GM19395 (cell line): ENCODE data around the gene CD1C.
"Not testable (repeated sequence)": the region's sequence is repeated elsewhere in the genome, so short reads cannot be mapped to it uniquely, and the experiment has no call there.

ENCODE experiments used
- ATAC-seq: cut with Tn5 transposase; IDR thresholded peaks from one replicate; pipeline ENCODE4 v1.9.1; 2021; ENCODE audit warnings: mild to moderate bottlenecking, moderate library complexity; ENCODE audit not compliant: unreplicated experiment

Gene CD1C

GRCh38 chr1:158327481-158327880 lies 37.8 kb downstream of the CD1C start:
- no peak for ATAC-seq

GRCh38 chr1:158328426-158328825 lies 38.7 kb downstream of the CD1C start:
- no peak for ATAC-seq

- no peak for ATAC-seq
Observed at GRCh38 chr1:158329300-158329699, 39.6 kb downstream of the CD1C start.

GRCh38 chr1:158329733-158330132 lies 40.0 kb downstream of the CD1C start:
- no peak for ATAC-seq

- ATAC-seq: no peak
Observed at GRCh38 chr1:158330391-158331105, 40.8 kb downstream of the CD1C start.

- ATAC-seq: no peak
Observed at GRCh38 chr1:158331106-158331425, 41.3 kb downstream of the CD1C start.

GRCh38 chr1:158331481-158332150 lies 41.9 kb downstream of the CD1C start, which contains the start of gene CD1B:
Gene CD1B, minus strand, starts transcription at chr1:158331531. Its CDS starts 108 bp downstream, at chr1:158331423.
- ATAC-seq: no peak

GRCh38 chr1:158333405-158334155 lies 43.9 kb downstream of the CD1C start:
- ATAC-seq: no peak

- no peak for ATAC-seq
Observed at GRCh38 chr1:158334526-158335212, 44.9 kb downstream of the CD1C start.

- ATAC-seq: no peak
Observed at GRCh38 chr1:158335213-158335532, 45.5 kb downstream of the CD1C start.

- ATAC-seq: not testable (repeated sequence)
Observed at GRCh38 chr1:158336413-158336812, 46.7 kb downstream of the CD1C start.
